D721Med (cell line): ENCODE measurements around the gene PLEKHA4.

ENCODE experiments used
- DNase-seq: peaks from one replicate; pipeline ENCODE4 v3.0.0; 2011; ENCODE audit warnings: low spot score; ENCODE audit not compliant: insufficient read length
- FAIRE-seq: peaks from 2 replicates; lab custom pipeline; 2011; peaks lifted over from hg19 to GRCh38; lab: Jason Lieb, UNC
- CTCF ChIP-seq: IDR thresholded peaks from 2 replicates; pipeline ENCODE4 v1.5.1; 2012; ENCODE audit warnings: mild to moderate bottlenecking, control low read depth; ENCODE audit not compliant: insufficient read depth; ENCODE audit errors: missing control alignments

Gene PLEKHA4

GRCh38 chr19:48818234-48818820 lies 50.1 kb downstream of the PLEKHA4 start:
- DNase-seq (no peak), FAIRE-seq (no peak)
- no peak for TF ChIP-seq CTCF

DNA sequence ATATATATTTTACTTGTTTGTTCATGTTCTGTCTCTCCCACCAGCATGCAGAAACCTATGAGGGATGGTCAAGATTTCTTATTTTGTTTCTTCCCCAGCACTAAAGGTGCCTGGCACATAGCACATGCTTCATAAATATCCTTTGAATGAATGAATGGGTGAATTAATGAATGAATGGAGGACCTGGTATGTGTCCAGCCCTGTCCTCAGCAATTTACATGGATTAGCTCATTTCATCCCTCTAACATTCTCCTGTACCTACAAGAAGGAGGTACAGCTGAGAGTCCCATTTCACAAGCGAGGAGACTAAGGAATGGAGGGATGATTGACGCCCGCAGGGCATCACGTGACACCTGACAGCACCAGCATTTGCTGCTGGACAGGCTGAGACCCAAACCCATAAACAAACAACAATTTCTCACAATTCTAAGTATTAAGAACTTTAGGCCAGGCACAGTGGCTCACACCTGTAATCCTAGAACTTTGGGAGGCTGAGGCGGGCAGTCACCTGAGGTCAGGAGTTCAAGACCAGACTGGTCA lies 50.8 kb downstream of the PLEKHA4 start:
- no peak for TF ChIP-seq CTCF
- no peak for FAIRE-seq
- no peak for DNase-seq

DNA sequence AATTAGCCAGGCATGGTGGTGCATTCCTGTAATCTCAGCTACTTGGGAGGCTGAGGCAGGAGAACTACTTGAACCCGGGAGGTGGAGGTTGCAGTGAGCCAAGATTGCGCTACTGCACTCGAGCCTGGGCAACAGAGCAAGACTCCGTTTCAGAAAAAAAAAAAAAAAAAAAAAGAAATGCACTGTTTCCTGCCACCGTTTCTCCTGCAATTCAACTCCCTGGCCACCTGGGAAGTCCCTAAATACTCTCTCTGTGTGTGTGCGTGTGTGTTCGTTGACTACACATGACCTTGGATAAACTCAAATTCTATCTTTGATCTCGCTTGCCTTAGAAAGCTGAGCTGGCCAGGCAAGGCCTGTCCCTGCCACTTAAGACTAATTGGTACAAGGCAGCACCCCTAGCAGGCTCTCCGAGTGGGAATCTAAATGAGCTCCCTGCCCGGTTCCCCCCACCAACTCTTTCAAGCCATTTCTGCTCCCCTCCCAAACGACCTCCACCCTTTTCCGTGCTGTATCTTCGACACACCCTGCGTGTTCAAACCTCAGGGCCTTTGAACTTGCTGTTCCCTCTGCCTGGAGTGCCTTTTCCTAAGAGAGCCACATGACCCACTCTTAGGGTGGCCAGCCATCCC lies 52.4 kb downstream of the PLEKHA4 start:
- TF ChIP-seq CTCF: no peak
- FAIRE-seq (no peak), DNase-seq (no peak)

- FAIRE-seq (no peak), DNase-seq (no peak)
- TF ChIP-seq CTCF: no peak
Observed at GRCh38 chr19:48814895-48815294, 53.5 kb downstream of the PLEKHA4 start.

DNA sequence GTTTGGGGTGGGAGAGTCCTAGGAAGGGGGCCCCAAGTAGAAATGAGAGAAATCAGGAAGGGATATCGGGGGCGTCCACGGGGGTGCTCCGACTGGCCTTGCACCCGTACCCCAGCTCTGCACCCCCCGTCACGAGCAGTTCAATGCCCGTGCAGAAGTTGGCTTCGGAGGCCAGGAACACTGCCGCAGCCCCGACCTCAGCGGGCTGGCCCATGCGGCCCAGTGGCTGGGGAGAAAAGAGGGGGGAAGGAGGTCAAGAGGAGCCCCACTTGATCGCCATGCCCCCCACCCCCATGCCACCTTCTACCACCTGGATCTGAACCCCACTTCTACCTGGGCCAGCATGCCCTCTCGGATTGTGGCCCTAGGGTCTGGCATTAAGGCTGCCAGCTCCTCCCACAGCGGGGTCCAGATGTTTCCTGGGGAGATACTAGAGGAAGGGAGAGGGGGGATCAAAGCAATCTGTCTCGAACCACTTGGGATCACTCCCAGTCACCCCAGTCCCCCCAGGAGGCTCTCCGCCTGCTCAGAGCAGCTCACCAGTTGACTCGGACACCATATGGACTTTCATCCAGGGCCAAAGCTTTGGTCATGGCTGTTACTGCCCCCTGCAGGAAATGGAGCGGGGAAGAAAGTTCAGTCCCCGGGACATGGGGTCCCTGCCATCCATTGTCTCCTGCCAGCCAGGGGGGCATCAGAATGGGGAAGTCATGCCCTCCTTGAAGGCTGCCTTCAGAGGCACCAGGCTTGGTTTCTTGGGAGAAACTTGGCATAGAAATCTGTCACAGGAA lies 55.1 kb downstream of the PLEKHA4 start:
- FAIRE-seq: no peak
- no peak for DNase-seq
- TF ChIP-seq CTCF: peak; percentile 2

DNA sequence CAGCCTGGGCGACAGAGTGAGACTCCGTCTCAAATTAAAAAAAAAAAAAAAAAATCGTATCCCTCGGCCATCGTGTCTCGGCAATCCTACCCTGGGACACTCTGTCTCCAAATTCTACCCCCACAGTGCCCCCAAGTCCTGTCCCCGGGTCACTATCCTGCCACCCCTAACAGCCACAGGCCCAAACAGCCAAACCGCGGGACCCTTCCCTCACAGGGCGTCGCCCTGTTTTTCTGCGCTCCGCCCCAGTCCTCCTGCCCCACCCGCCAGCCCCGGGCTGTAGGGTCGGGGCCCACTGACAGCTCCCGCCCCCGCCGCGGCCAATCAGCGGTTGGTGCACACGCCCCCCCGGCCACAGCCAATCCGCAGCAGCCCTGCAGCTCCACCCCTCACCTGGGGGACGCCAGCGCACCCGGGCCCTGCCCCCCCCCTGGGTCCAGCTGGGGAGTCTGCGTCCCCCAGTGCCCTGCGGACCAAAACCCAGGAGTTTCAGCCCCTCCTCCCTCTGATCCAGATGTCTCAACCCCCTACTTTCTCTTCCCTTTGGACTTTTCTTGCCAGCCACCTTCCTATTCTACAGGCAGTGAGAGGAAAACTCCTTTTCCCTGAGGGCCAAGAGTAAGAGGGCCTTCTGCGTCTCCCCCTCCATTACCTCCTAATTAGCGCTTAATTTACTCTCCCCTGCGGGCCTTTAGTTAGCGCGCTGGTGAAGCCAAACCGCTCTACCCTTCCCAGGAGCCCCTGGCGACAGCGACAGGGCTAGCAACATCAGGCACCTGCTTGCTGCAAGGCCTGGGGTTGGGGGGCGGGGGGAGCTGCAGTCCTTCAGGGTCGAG lies 56.1 kb downstream of the PLEKHA4 start:
- FAIRE-seq: no peak
- DNase-seq: peak; percentile 98
- TF ChIP-seq CTCF: no peak
